Astrocyte (in vitro differentiated cells and primary cell): ENCODE data around the gene MTA1.

Experiments used
- EZH2 ChIP-seq: IDR thresholded peaks from 2 replicates; pipeline ENCODE4 v1.6.1; 2012; ENCODE audit warnings: mild to moderate bottlenecking, low read length, inconsistent platforms; ENCODE audit not compliant: insufficient read depth
- TF ChIP-seq, protein P1 (sequence below): IDR thresholded peaks from 2 replicates; pipeline ENCODE4 v1.5.1; 2011; ENCODE audit warnings: low read depth, mild to moderate bottlenecking, inconsistent platforms, low read length, moderate library complexity; ENCODE audit not compliant: insufficient read depth

DNA sequence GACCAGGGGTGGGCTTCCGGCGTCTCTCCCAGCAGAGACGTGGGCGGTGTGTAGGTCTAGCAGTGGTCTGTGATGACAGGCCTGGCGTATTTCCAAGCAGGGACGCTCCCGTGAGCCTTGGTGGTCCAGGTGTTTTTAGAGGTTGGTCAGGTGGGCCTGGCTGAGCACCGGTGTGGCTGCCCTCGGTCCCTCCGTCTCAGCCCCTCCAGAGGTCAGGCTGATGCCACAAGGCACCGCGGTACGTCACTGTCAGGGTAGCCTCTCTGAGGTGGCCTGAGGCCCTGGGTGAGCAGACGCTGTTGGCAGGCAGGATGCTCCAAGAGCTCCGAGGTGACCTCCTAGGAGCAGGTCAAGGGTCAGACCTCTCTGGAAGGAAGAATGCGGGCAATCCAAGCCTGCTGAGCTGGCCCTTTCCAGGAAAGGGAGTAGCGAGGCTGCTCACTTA, 13.6 kb downstream of the MTA1 start:
- TF ChIP-seq, protein P1, sequence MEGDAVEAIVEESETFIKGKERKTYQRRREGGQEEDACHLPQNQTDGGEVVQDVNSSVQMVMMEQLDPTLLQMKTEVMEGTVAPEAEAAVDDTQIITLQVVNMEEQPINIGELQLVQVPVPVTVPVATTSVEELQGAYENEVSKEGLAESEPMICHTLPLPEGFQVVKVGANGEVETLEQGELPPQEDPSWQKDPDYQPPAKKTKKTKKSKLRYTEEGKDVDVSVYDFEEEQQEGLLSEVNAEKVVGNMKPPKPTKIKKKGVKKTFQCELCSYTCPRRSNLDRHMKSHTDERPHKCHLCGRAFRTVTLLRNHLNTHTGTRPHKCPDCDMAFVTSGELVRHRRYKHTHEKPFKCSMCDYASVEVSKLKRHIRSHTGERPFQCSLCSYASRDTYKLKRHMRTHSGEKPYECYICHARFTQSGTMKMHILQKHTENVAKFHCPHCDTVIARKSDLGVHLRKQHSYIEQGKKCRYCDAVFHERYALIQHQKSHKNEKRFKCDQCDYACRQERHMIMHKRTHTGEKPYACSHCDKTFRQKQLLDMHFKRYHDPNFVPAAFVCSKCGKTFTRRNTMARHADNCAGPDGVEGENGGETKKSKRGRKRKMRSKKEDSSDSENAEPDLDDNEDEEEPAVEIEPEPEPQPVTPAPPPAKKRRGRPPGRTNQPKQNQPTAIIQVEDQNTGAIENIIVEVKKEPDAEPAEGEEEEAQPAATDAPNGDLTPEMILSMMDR, result no peak
- TF ChIP-seq EZH2, result no peak
